Spleen (tissue), 11 donors: Measurements from ENCODE around the gene RABEP1. TPM values are rescaled to one million over a fixed set of nuclear protein-coding genes. Genes with fewer than 3 reads are reported as not detected.
"Not testable (repeated sequence)": the region's sequence is repeated elsewhere in the genome, so short reads cannot be mapped to it uniquely, and the experiment has no call there.

Source experiments
- DNase-seq: peaks from one replicate; pipeline ENCODE4 v3.0.0-alpha.2; 2020
- H3K27ac ChIP-seq, 8 donors: fragments of 200-600 bp; sonication (generic) in 7 of 8; 1 replicate in 4 of 8; 2 replicates in 4 of 8; pipeline versions ENCODE4 v1.5.0 to v1.8.0; 2016 to 2021; ENCODE audit warnings: inconsistent platforms in 4 of 8, mild to moderate bottlenecking in 4 of 8, moderate library complexity in 1 of 8
- H3K27me3 ChIP-seq, 7 donors: fragments of 200-600 bp; sonication (generic) in 6 of 7; replicated peaks in 1 of 7; 1 replicate in 4 of 7; 2 replicates in 3 of 7; pipeline versions ENCODE4 v1.5.0 to v1.8.0; 2016 to 2021; ENCODE audit warnings: inconsistent platforms in 3 of 7, mild to moderate bottlenecking in 1 of 7
- H3K36me3 ChIP-seq, 6 donors: fragments of 200-600 bp; sonication (generic) in 5 of 6; 1 replicate in 4 of 6; 2 replicates in 2 of 6; pipeline versions ENCODE4 v1.5.0 to v1.8.0; 2016 to 2021; ENCODE audit warnings: inconsistent platforms in 2 of 6
- H3K4me1 ChIP-seq, 6 donors: fragments of 200-600 bp; sonication (generic) in 5 of 6; 1 replicate in 3 of 6; 2 replicates in 3 of 6; pipeline versions ENCODE4 v1.5.0 to v1.8.0; 2016 to 2021; ENCODE audit warnings: inconsistent platforms in 3 of 6
- H3K4me3 ChIP-seq, 8 donors: fragments of 200-600 bp; sonication (generic) in 7 of 8; 1 replicate in 4 of 8; 2 replicates in 4 of 8; pipeline versions ENCODE4 v1.5.0 to v1.8.0; 2016 to 2021; ENCODE audit warnings: inconsistent platforms in 4 of 8, mild to moderate bottlenecking in 4 of 8, moderate library complexity in 2 of 8
- H3K9me3 ChIP-seq, 8 donors: fragments of 200-600 bp; sonication (generic) in 7 of 8; 1 replicate in 4 of 8; 2 replicates in 4 of 8; pipeline versions ENCODE4 v1.5.0 to v1.8.0; 2016 to 2021; ENCODE audit warnings: inconsistent platforms in 4 of 8
- POLR2A ChIP-seq, 3 donors: fragments of 450-650 bp; IDR thresholded peaks; one replicate each; pipeline ENCODE4 v1.5.1; 2017; ENCODE audit warnings: antibody characterized with exemption in 3 of 3, mild to moderate bottlenecking in 1 of 3
- POLR2AphosphoS5 ChIP-seq, 3 donors: sonication (generic); formaldehyde crosslinking; IDR thresholded peaks; one replicate each; pipeline ENCODE4 v1.5.1; 2017; ENCODE audit warnings: antibody characterized with exemption in 3 of 3
- WGBS, 5 donors: extraction: QIAGEN DNeasy Blood & Tissue Kit in 3 of 5; methylation state at CpG; one replicate each; pipeline versions ENCODE4 v1.1.5 to v1.1.7; 2013 to 2018; 5-methylcytosine and 5-hydroxymethylcytosine counted together
- intact Hi-C: fragments of 100-400 bp; cut with DNase I; formaldehyde crosslinking; loops from one replicate; pipeline ENCODE4 v1.15.0; 2023; ENCODE audit warnings: low total_unique reads
- polyA plus RNA-seq, 3 donors: library from polyadenylated mRNA; stranded (reverse); fragments of 200-250 nt; gene quantifications; one replicate each; pipeline ENCODE4 v1.2.1, GENCODE V29; 2013
- total RNA-seq, 7 donors: library from RNA; depleted of rRNA in 3 of 7; stranded (reverse); fragments of >200 nt in 3 of 7; fragmentation: NEBNext Ultra II Directional in 4 of 7; extraction: Animal tissue kit (Norgen Biotek cat#: 25700) in 4 of 7; gene quantifications; one replicate each; pipeline versions ENCODE4 v1.1.0 to v1.2.1, GENCODE V29; 2016 to 2021
- TF ChIP-seq, protein P1 (sequence below), 11 experiments: fragments of 200-600 bp in 7 of 11; fragments of 450-650 bp in 4 of 11; sonication (generic) in 4 of 11; IDR thresholded peaks in 8 of 11; conservative IDR thresholded peaks in 3 of 11; 1 replicate in 7 of 11; 2 replicates in 4 of 11; pipeline versions ENCODE4 v1.4.0 to v1.8.0; 2016 to 2021; ENCODE audit warnings: antibody characterized with exemption in 11 of 11, inconsistent platforms in 4 of 11, mild to moderate bottlenecking in 1 of 11
- donor health status: healthy with polysubstance abuse.
- donor health status: DM: no; HTN: no; CAD: no; lungs with moderate emphysema.
- donor health status: DM: no; HTN: no; CAD: no.
- donor health status: Bipolar disorder and iron deficiency.
- donor health status: healthy.
- donor health status: DM: no; HTN: no; CAD: no.
- donor health status: DM: yes; HTN: yes; CAD: no.

RABEP1 gene
- total and polyA plus RNA-seq, 10 donors: 17.1 to 58.0 (median 50.1) TPM

DNA sequence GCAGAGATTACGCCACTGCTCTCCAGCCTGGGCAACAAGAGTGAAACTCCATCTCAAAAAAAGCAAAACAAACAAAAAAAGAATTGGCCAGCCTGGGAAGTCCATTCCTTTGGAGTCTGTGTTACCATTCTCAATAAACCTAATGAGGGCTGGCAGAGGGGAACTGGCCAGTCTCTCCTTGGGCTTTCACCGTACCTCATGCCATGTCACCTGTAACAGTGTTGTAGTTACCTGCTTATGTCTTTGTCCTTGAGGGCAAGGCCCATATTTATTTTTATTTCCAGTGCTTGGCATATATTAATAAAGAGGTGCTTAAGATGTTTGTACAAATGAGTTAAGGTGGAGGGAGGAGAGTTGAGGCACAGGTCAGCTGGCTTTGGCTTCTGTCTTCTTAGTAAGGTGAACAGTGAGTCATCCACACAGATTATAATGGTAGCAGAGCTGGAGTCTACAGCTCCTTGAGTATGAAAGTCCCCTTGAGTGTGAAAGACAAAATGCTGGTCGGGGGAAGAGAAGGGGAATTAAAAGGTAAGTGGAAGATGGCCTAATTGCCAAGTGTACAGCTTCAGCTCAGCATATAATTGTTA is 148.4 kb downstream of the RABEP1 start:
- TF ChIP-seq POLR2AphosphoS5 (IDR thresholded peaks at IDR 0.05) (no peak), POLR2A (IDR thresholded peaks at IDR 0.05) (no peak)
- TF ChIP-seq, protein P1, sequence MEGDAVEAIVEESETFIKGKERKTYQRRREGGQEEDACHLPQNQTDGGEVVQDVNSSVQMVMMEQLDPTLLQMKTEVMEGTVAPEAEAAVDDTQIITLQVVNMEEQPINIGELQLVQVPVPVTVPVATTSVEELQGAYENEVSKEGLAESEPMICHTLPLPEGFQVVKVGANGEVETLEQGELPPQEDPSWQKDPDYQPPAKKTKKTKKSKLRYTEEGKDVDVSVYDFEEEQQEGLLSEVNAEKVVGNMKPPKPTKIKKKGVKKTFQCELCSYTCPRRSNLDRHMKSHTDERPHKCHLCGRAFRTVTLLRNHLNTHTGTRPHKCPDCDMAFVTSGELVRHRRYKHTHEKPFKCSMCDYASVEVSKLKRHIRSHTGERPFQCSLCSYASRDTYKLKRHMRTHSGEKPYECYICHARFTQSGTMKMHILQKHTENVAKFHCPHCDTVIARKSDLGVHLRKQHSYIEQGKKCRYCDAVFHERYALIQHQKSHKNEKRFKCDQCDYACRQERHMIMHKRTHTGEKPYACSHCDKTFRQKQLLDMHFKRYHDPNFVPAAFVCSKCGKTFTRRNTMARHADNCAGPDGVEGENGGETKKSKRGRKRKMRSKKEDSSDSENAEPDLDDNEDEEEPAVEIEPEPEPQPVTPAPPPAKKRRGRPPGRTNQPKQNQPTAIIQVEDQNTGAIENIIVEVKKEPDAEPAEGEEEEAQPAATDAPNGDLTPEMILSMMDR (IDR thresholded peaks at IDR 0.05 in 8 of 11, conservative IDR thresholded peaks at IDR 0.05 in 3 of 11): no peak
- Histone ChIP-seq H3K4me1 (peaks cover 0 to 9% (median 0%) of the 10 kb centered on the region in 6 donors), H3K27ac (peak overlapping the region in 1 of 8 donors; percentile 8), H3K4me3 (no peak overlapping the region), H3K27me3 (no peaks in the 10 kb centered on the region), H3K9me3 (no peaks in the 10 kb centered on the region), H3K36me3 (peaks cover 2 to 100% (median 97%) of the 10 kb centered on the region in 6 donors)
- no peak for DNase-seq
- WGBS, 5 donors: 86 to 97% (median 94%) methylated on average over 3 of the region's 3 CpGs
- intact Hi-C loops: loop anchor here (10.0 kb wide), 1 partner anchor 176 kb away; no protein-coding TSS in a partner anchor

DNA sequence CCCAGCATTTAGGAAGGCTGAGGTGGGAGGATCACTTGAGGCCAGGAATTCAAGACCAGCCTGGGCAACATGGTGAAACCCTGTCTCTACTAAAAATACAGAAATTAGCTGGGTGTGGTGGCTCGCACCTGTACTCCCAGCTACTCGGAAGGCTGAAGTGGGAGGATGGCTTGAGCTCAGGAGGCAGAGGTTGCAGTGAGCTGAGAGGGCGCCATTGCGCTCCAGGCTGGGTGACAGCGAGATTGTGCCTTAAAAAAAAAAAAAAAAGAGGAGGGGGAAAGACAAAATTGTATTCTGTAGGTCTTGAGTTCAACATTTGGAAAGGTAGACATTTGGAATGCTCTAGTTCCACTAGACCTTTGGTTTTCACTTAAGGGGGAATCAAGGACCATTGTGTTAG is 149.2 kb downstream of the RABEP1 start:
- not testable (repeated sequence) for H3K4me3 ChIP-seq, H3K27ac ChIP-seq, H3K27me3 ChIP-seq, H3K9me3 ChIP-seq, DNase-seq
- WGBS, 5 donors: 75 to 91% (median 83%) methylated on average over 5 of the region's 5 CpGs
- Histone ChIP-seq H3K36me3 (peaks cover 2 to 100% (median 92%) of the 10 kb centered on the region in 6 donors), H3K4me1 (peaks cover 0 to 14% (median 3%) of the 10 kb centered on the region in 6 donors)
- intact Hi-C loops: loop anchor here (10.0 kb wide), 1 partner anchor 176 kb away; no protein-coding TSS in a partner anchor

DNA sequence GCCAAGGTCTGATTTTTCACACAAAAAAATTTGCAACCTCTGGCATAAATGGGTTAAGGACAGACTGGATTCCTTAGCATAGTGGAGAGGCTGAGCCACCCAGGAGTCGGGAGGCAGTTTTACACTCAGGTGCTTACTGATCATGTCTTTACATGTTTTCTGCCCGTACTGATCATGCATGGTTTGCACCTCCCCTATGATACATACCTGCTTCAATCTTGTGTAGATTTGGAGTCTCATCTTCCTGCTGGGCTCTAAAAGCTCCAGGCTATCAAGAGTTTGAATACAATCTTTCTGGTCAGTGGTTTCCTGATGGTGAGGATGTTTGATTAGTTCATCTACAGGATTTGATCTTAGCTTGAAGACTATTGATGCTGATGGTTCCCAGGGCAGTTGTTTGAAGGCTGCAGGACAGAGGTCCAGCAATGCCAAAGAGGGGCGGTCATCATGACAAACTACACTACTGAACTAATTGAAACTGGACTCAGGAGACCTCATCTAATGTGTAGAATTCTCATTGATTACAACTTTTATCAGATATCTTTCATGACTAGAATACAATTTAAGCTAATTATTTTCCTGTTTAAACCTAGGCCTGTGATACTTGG is 150.0 kb downstream of the RABEP1 start:
- TF ChIP-seq, protein P1 (IDR thresholded peaks at IDR 0.05 in 8 of 11, conservative IDR thresholded peaks at IDR 0.05 in 3 of 11): no peak
- TF ChIP-seq POLR2AphosphoS5 (IDR thresholded peaks at IDR 0.05) (no peak), POLR2A (IDR thresholded peaks at IDR 0.05) (no peak)
- 81 to 91% (median 86%) methylated on average over 3 of the region's 3 CpGs for WGBS, 5 donors
- H3K4me3 ChIP-seq: no peak overlapping the region
- peaks cover 2 to 100% (median 88%) of the 10 kb centered on the region in 6 donors for H3K36me3 ChIP-seq
- H3K27me3 ChIP-seq: no peaks in the 10 kb centered on the region
- peaks cover 8 to 23% (median 12%) of the 10 kb centered on the region in 6 donors for H3K4me1 ChIP-seq
- no peaks in the 10 kb centered on the region for H3K9me3 ChIP-seq
- DNase-seq: no peak
- intact Hi-C loops: loop anchor here (10.0 kb wide), 1 partner anchor 177 kb away; no protein-coding TSS in a partner anchor
- H3K27ac ChIP-seq: no peak overlapping the region

DNA sequence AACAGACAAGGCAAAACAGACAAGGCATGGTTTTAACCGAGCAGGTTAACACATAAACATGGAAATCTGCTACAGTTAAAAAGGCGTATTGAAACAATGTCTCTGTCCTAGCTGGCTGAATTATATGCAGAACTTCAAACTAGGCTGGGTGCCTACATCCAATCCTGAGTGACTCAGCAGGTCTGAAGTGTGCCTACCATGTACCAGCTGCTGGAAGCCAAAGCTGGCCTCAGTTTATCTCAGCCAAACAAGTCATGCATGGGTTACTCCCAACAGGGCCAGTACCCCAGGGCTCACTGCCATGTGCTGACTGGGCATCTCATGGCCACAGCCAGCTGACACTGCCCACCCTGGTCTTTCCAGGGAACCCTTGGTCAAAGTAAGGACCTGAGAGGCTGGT is 152.9 kb downstream of the RABEP1 start:
- Histone ChIP-seq H3K9me3 (no peaks in the 10 kb centered on the region), H3K36me3 (peaks cover 2 to 79% (median 64%) of the 10 kb centered on the region in 6 donors), H3K27ac (peak overlapping the region in 1 of 8 donors; percentile 22), H3K4me3 (no peak overlapping the region), H3K27me3 (no peaks in the 10 kb centered on the region), H3K4me1 (peaks cover 21 to 46% (median 36%) of the 10 kb centered on the region in 6 donors)
- no peak for DNase-seq
- intact Hi-C loops: loop anchor here (10.0 kb wide), 1 partner anchor 180 kb away; no protein-coding TSS in a partner anchor
- WGBS, 5 donors: 88 to 97% (median 94%) methylated on average over 2 of the region's 2 CpGs
- no peak for TF ChIP-seq POLR2A (IDR thresholded peaks at IDR 0.05)
- TF ChIP-seq, protein P1 (IDR thresholded peaks at IDR 0.05 in 8 of 11, conservative IDR thresholded peaks at IDR 0.05 in 3 of 11): no peak
- TF ChIP-seq POLR2AphosphoS5 (IDR thresholded peaks at IDR 0.05): no peak

Other genes starting within 250 kb of the RABEP1 start
- 1 to 10 TPM in 1 of 7 donors, under 1 TPM in 6; 0.34 to 2.0 (median 0.72) TPM for gene SLC52A1, start 246.9 kb upstream of the RABEP1 start, total RNA-seq
- under 1 TPM; 0.06 to 0.19 (median 0.11) TPM for gene SLC52A1, start 246.9 kb upstream of the RABEP1 start, polyA plus RNA-seq
- gene ZFP3, start 203.8 kb upstream of the RABEP1 start, total RNA-seq: 10 to 100 TPM in 2 of 7 donors, 1 to 10 TPM in 5; 6.4 to 10.4 (median 9.0) TPM
- gene ZFP3, start 203.8 kb upstream of the RABEP1 start, polyA plus RNA-seq: 1 to 10 TPM; 2.8 to 3.6 (median 3.2) TPM
- gene ZNF232, start 170.4 kb upstream of the RABEP1 start, total RNA-seq: 10 to 100 TPM in 4 of 7 donors, 1 to 10 TPM in 3; 5.6 to 11.4 (median 10.6) TPM
- gene ZNF232, start 170.4 kb upstream of the RABEP1 start, polyA plus RNA-seq: 10 to 100 TPM in 1 of 3 donors, 1 to 10 TPM in 2; 8.1 to 10.3 (median 9.0) TPM
- under 1 TPM in 6 of 7 donors, not detected in 1; 0.09 to 0.37 (median 0.24) TPM for gene USP6, start 166.3 kb upstream of the RABEP1 start, total RNA-seq
- gene USP6, start 166.3 kb upstream of the RABEP1 start, polyA plus RNA-seq: under 1 TPM; 0.03 to 0.09 (median 0.08) TPM
- 10 to 100 TPM; 11.3 to 28.4 (median 15.6) TPM for gene ZNF594, start 90.4 kb upstream of the RABEP1 start, total RNA-seq
- 1 to 10 TPM; 2.4 to 3.1 (median 2.5) TPM for gene ZNF594, start 90.4 kb upstream of the RABEP1 start, polyA plus RNA-seq
- gene SCIMP, start 47.4 kb upstream of the RABEP1 start, total RNA-seq: 100 to 1,000 TPM in 1 of 7 donors, 10 to 100 TPM in 6; 68.0 to 102 (median 84.5) TPM
- 10 to 100 TPM; 18.9 to 55.0 (median 28.9) TPM for gene SCIMP, start 47.4 kb upstream of the RABEP1 start, polyA plus RNA-seq
- gene NUP88, start 137.4 kb downstream of the RABEP1 start, total RNA-seq: 100 to 1,000 TPM in 2 of 7 donors, 10 to 100 TPM in 5; 67.8 to 107 (median 78.5) TPM
- 100 to 1,000 TPM in 2 of 3 donors, 10 to 100 TPM in 1; 89.3 to 131 (median 130) TPM for gene NUP88, start 137.4 kb downstream of the RABEP1 start, polyA plus RNA-seq
- gene RPAIN, start 137.9 kb downstream of the RABEP1 start, total RNA-seq: 10 to 100 TPM; 30.3 to 52.3 (median 40.5) TPM
- gene RPAIN, start 137.9 kb downstream of the RABEP1 start, polyA plus RNA-seq: 10 to 100 TPM; 34.1 to 37.3 (median 34.5) TPM
- 100 to 1,000 TPM in 1 of 7 donors, 10 to 100 TPM in 6; 63.9 to 111 (median 82.2) TPM for gene C1QBP, start 156.9 kb downstream of the RABEP1 start, total RNA-seq
- 100 to 1,000 TPM; 157 to 188 (median 166) TPM for gene C1QBP, start 156.9 kb downstream of the RABEP1 start, polyA plus RNA-seq
- 10 to 100 TPM in 6 of 7 donors, 1 to 10 TPM in 1; 9.8 to 13.7 (median 12.1) TPM for gene DHX33, start 186.7 kb downstream of the RABEP1 start, total RNA-seq
- 1 to 10 TPM; 4.1 to 5.8 (median 5.5) TPM for gene DHX33, start 186.7 kb downstream of the RABEP1 start, polyA plus RNA-seq
- gene DERL2, start 203.9 kb downstream of the RABEP1 start, total RNA-seq: 10 to 100 TPM; 37.1 to 55.9 (median 49.3) TPM
- 10 to 100 TPM; 54.5 to 67.7 (median 62.3) TPM for gene DERL2, start 203.9 kb downstream of the RABEP1 start, polyA plus RNA-seq
- gene MIS12, start 204.3 kb downstream of the RABEP1 start, total RNA-seq: 10 to 100 TPM; 19.0 to 46.3 (median 21.8) TPM
- gene MIS12, start 204.3 kb downstream of the RABEP1 start, polyA plus RNA-seq: 10 to 100 TPM; 15.5 to 19.3 (median 16.3) TPM